HT-29 (cell line): ENCODE results near the gene UBTF. TPM values are rescaled to one million over a fixed set of nuclear protein-coding genes. Genes with fewer than 3 reads are reported as not detected.

Experiments
- DNase-seq: peaks from one replicate; pipeline ENCODE4 v3.0.0-alpha.2; 2015; ENCODE audit warnings: low spot score
- total RNA-seq: library from RNA; depleted of rRNA; stranded (reverse); fragments of >200 nt; shearing (Covaris generic); gene quantifications from 2 replicates; pipeline ENCODE4 v1.2.3, GENCODE V29; 2014; rRNA removed

The UBTF gene, protein sequence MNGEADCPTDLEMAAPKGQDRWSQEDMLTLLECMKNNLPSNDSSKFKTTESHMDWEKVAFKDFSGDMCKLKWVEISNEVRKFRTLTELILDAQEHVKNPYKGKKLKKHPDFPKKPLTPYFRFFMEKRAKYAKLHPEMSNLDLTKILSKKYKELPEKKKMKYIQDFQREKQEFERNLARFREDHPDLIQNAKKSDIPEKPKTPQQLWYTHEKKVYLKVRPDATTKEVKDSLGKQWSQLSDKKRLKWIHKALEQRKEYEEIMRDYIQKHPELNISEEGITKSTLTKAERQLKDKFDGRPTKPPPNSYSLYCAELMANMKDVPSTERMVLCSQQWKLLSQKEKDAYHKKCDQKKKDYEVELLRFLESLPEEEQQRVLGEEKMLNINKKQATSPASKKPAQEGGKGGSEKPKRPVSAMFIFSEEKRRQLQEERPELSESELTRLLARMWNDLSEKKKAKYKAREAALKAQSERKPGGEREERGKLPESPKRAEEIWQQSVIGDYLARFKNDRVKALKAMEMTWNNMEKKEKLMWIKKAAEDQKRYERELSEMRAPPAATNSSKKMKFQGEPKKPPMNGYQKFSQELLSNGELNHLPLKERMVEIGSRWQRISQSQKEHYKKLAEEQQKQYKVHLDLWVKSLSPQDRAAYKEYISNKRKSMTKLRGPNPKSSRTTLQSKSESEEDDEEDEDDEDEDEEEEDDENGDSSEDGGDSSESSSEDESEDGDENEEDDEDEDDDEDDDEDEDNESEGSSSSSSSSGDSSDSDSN
- total RNA-seq: 61.8 and 65.2 TPM in 2 replicates

GRCh38 chr17:44219616-44220212, at the start of gene UBTF:
TSS of gene UBTF (minus strand) at chr17:44219675. CDS start at chr17:44218229, 1,446 bp downstream.
- peak; percentile 46 for DNase-seq

GRCh38 chr17:44268709-44269534, 49.4 kb upstream of the UBTF start:
- DNase-seq: peak; percentile 2

DNA sequence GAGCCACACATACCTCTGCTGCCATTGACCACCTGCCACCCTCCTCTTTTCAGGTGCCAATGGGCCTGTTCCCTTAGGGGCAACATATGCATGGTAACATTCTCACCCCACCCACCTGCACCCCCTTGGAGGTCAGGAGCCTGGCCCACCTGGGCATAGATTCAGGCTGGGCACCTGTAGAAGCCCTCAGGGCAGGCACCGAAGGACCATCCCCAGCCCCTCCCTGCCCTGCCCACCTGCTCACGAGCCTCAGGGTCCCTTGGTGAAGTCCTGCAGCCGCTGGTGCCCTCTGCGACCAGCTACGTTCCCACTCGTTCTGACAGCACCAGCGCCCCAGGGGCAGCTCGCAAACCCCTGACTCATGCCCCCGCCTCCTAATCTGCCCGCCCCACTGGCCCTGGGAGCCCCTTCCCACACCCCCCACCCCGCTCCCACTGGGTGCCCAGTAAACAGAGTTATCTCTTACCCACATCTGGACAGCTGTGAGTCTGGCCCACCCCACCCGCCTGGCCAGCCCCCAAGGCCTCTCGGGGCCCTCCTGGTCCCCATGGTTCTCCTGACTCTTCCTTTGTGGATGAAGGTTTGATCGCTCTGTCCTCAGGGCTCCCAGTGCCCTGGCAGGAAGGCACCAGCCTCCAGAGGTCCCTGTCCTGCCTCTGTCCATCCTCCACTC, 48.5 kb upstream of the UBTF start, which contains the start of gene SLC4A1:
SLC4A1 (minus strand) TSS at position 318 of the 673 bp plus-strand sequence. CDS start 5,269 bp downstream, outside the sequence.
- DNase-seq: no peak

GRCh38 chr17:44267165-44267455, 47.6 kb upstream of the UBTF start:
- DNase-seq: no peak

GRCh38 chr17:44266402-44267164, 47.1 kb upstream of the UBTF start:
- peak; percentile 13 for DNase-seq

- DNase-seq: no peak
Observed at GRCh38 chr17:44263345-44263902, 43.9 kb upstream of the UBTF start.

GRCh38 chr17:44262654-44263225, 43.3 kb upstream of the UBTF start:
- DNase-seq: no peak

- no peak for DNase-seq
Observed at GRCh38 chr17:44260296-44260695, 40.8 kb upstream of the UBTF start.

DNA sequence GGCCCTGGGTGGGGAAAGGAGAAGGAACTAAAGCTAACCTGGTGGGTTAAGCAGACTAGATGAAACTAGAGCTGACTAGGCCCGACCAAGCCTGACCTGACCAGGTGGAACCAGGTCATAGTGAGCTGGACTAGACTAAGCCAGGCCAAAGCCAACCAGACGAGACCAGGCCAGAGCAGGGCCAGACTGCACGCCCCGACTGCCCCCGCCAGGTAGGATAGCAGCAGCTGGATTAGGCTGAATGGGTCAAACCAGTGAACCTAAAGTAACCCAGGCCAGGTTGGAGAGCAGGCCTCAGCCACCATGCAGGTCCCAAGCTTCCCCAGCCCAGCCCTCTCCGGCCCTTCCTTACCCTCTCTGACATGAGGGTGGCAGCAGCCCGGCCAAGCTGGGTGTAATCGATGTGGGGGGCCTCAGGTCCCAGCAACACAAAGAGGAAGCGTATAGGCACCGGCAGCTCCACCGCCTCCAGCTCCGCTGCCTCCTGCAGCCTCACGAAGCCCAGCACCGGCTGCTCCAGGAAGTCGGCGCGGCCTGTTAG, 39.4 kb upstream of the UBTF start:
- no peak for DNase-seq

DNA sequence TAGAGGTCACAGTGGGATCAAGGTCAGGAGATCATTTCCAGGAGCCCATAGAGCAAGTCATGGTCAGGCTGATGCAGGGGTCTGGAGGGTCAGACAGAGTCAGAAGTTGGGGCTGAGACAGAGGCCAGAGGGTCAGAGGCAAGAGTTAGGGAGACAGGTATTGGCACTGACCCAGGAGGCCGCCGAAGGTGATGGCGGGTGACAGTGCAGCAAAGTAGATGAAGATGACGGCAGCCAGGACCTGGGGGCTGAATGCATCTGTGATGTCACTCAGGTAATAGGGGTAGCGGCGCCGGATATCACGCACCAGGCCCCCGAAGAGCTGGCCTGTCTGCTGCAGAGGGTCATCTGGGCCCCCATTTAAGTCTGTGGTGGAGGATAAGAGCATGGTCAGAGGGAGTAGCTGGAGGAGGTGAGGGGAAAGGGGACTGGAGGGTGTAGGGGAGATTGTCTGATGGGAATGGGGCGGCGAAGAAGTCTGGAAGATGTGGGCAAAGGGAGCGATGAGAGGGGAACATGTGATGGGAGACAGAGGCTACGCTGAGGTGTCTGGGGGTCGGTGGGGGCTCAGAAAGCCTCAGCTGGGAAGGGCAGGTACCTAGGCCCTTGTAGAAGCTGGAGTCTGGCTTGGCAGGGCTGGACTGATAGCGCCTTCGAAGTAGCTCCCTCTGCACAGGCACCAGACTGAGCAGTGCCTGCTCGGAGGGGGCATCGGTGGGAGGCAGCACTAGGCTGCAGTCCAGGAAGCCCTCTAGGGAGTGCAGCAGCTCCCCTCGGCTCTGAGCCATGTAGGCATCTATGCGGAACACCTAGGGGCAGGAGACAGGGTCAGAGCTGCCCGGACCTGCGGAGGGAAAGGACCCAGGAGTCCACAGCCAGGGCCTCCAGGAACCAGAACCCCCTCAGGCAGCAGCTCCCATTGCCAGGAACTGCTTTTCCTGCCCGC, 38.6 kb upstream of the UBTF start:
- DNase-seq: no peak

DNA sequence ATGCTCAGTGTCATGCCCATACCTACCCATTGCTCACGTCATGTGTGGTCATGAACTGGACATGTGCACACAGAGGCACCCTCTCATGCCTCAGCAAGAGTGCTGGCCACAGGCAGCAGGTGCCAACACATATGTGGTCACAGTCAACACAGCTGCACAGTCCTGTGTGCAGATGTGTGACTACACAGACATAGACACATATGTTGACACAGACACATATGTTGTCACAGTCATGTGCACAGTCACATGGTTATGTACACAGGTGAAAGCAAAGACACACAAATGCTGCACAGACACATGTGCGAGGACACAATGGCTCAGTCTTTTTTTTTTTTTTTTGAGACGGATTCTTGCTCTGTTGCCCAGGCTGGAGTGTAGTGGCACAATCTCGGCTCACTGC, 37.2 kb upstream of the UBTF start:
- DNase-seq: no peak

GRCh38 chr17:44255915-44256314, 36.4 kb upstream of the UBTF start:
- no peak for DNase-seq

DNA sequence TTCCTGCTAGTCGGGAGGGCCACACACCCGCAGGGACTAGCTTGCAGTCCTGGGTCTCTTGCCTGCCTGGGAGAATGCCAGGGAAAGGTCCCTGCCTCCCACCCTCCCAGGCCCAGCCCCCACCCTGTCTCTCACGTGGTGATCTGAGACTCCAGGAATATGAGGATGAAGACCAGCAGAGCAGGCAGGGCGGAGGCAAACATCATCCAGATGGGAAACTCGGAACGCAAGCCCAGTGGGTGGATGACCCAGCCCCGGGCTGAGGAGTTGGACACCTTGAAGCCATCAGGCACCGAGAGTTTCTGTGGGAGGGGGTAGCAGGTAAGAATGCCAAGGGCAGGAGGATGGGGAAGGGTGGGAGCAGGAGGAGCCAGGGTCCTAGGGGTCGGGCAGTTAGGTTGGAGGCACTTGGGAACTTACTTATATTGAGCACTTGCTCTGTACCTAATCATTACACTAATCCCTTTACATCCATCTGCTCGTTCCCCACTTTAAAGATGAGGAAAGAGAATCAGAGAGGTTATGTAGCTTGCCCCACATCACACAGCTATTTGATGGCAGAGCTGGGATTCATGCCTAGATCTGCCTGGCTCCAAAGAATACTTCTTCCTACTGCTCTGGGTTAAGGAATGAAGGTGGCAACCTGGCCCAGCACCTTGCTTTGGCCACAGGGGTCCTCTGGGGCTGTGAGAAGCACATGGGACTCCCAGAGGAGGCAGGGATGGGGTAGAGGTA, 35.1 kb upstream of the UBTF start:
- DNase-seq: no peak

- no peak for DNase-seq
Observed at GRCh38 chr17:44253006-44253405, 33.5 kb upstream of the UBTF start.

DNA sequence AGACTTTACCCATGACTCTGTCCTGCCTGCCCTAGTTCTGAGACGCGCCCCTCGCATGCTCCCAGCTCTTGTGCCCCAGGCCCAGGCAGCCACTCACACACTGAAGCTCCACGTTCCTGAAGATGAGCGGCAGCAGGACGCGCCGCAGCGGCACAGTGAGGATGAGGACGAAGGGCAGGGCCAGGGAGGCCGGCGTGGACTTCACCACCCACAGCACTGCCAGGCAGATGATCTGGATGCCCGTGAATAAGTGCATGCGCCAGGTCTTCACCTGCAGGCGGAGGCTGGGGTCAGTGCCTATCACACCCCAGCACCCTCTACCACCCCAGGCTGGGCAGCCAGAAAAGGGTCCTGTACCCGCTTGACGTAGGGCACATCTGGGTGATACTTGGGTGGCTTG, 31.6 kb upstream of the UBTF start:
- no peak for DNase-seq

- no peak for DNase-seq
Observed at GRCh38 chr17:44249501-44250246, 30.2 kb upstream of the UBTF start.
